OCI-LY3 (cell line): ENCODE results near the gene ABHD16A.

ENCODE experiments used
- EZH2phosphoT487 ChIP-seq: fragments of 200-600 bp; shearing (Covaris generic); IDR thresholded peaks from 2 replicates; pipeline ENCODE4 v1.6.1; 2018; ENCODE audit warnings: antibody characterized with exemption, mixed run types, low read depth
- TF ChIP-seq, protein P1 (sequence below): fragments of 200-600, 300-600 bp; sonication (generic); IDR thresholded peaks from 2 replicates; pipeline ENCODE4 v1.5.1; 2014; ENCODE audit warnings: antibody characterized with exemption, low read length, low read depth

DNA sequence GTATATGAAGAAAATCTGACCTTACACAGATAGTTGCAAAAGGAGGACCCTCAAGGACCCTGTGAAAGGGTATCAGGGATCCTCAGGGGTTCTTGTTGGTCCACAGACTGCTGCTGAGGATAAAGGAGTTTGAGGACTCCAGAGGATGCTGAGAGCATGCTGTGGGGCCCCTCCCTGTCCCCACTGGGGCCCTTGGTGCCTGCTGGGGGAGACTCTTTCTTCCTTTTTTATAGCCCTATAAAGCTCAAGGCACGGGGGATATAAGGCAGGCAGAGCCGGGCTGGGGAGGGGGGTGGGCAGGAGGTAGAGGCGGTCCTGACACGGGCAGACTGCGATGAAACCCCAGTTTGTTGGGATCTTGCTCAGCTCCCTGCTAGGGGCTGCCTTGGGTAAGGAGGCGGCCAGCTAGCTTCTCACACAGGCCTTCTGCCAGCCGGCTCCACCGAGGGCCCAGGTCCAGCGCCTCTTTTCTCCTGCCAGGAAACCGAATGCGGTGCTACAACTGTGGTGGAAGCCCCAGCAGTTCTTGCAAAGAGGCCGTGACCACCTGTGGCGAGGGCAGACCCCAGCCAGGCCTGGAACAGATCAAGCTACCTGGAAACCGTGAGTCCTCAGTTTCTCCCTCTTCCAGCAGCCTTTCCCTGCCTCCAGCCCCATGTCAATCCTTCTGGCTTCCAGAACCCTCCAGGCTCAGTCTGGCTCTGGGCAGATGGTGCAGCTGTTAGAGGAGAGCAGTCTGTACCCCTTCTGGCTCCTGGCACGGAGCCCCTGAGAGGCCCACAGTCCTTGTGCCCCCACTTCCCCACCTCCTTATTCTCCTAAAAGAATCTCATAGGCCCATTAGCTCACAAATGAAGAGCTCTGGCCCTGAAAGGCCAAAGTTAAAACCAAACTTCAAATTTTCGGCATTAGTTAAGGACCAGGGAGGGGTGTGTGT lies 12.2 kb upstream of the ABHD16A start, which contains the start of gene LY6G6D:
- TF ChIP-seq, protein P1, sequence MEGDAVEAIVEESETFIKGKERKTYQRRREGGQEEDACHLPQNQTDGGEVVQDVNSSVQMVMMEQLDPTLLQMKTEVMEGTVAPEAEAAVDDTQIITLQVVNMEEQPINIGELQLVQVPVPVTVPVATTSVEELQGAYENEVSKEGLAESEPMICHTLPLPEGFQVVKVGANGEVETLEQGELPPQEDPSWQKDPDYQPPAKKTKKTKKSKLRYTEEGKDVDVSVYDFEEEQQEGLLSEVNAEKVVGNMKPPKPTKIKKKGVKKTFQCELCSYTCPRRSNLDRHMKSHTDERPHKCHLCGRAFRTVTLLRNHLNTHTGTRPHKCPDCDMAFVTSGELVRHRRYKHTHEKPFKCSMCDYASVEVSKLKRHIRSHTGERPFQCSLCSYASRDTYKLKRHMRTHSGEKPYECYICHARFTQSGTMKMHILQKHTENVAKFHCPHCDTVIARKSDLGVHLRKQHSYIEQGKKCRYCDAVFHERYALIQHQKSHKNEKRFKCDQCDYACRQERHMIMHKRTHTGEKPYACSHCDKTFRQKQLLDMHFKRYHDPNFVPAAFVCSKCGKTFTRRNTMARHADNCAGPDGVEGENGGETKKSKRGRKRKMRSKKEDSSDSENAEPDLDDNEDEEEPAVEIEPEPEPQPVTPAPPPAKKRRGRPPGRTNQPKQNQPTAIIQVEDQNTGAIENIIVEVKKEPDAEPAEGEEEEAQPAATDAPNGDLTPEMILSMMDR: no peak
- no peak for TF ChIP-seq EZH2phosphoT487
